ENCODE results near the gene BCKDK.
A peak's percentile ranks its signal among the peaks of the same experiment; 100 is the strongest.

DNA sequence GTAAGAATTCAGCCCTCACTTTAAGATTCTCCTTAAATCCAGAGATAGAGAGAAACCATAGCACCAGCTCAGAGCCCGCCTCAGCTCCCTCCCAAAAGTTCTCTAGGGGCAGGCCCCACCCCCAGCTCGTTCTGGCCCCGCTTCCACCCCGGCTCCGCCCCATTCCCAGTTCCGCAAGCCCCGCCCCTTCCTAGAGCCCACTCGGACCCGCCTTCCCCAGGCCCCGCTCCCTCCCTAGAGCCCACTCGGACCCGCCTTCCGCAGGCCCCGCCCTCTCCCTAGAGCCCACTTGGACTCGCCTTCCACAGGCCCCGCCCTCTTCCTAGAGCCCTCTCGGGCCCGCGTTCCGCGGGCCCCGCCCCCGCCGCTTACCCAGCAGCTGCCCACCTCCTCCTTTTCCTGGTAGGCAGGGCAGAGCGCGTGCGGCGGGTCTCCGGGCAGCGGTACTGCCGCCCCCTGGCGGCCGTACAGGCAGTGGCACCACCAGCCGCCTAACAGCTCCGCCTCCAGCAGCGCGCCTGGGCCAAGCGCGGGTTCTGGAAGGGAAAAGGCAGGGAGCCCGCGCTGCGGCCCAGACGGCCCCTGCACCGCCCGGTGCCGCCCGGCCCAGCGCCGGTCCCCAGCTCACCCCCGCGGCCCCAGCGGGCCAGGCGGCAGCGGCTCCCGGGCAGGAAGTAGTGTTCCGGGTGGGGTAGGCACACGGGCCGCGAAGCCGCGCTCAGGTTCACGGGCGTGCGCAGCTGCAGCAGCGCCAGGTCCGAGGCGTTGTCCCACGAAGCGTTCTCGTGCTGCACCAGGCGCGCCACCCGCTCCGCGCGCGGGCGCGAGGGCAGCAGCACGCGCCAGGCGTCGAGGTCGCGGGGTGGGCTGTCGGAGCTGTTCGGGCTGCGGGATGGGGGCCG is 34.2 kb downstream of the BCKDK start:
- TF ChIP-seq, protein P1, sequence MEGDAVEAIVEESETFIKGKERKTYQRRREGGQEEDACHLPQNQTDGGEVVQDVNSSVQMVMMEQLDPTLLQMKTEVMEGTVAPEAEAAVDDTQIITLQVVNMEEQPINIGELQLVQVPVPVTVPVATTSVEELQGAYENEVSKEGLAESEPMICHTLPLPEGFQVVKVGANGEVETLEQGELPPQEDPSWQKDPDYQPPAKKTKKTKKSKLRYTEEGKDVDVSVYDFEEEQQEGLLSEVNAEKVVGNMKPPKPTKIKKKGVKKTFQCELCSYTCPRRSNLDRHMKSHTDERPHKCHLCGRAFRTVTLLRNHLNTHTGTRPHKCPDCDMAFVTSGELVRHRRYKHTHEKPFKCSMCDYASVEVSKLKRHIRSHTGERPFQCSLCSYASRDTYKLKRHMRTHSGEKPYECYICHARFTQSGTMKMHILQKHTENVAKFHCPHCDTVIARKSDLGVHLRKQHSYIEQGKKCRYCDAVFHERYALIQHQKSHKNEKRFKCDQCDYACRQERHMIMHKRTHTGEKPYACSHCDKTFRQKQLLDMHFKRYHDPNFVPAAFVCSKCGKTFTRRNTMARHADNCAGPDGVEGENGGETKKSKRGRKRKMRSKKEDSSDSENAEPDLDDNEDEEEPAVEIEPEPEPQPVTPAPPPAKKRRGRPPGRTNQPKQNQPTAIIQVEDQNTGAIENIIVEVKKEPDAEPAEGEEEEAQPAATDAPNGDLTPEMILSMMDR (IDR thresholded peaks at IDR 0.05; ENCODE audit: low read depth, low read length), result peak; percentile 87
- TF ChIP-seq POLR2A (IDR thresholded peaks at IDR 0.05; ENCODE audit: extremely low read depth, insufficient read length), result peak; percentile 51
- TF ChIP-seq, protein P2, sequence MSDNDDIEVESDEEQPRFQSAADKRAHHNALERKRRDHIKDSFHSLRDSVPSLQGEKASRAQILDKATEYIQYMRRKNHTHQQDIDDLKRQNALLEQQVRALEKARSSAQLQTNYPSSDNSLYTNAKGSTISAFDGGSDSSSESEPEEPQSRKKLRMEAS (IDR thresholded peaks at IDR 0.05; ENCODE audit: low read depth, low read length), result peak; percentile 93
- peak; percentile 96 for TF ChIP-seq MYC (IDR thresholded peaks at IDR 0.05; ENCODE audit: low read depth, low read length)
